HG02840 (cell line): Measurements from ENCODE around the gene TGFBR1.

Experiments
- ATAC-seq: cut with Tn5 transposase; IDR thresholded peaks from one replicate; pipeline ENCODE4 v1.9.1; 2021; ENCODE audit warnings: mild to moderate bottlenecking, moderate library complexity, moderate number of reproducible peaks; ENCODE audit not compliant: unreplicated experiment, low FRiP score

Gene TGFBR1

DNA sequence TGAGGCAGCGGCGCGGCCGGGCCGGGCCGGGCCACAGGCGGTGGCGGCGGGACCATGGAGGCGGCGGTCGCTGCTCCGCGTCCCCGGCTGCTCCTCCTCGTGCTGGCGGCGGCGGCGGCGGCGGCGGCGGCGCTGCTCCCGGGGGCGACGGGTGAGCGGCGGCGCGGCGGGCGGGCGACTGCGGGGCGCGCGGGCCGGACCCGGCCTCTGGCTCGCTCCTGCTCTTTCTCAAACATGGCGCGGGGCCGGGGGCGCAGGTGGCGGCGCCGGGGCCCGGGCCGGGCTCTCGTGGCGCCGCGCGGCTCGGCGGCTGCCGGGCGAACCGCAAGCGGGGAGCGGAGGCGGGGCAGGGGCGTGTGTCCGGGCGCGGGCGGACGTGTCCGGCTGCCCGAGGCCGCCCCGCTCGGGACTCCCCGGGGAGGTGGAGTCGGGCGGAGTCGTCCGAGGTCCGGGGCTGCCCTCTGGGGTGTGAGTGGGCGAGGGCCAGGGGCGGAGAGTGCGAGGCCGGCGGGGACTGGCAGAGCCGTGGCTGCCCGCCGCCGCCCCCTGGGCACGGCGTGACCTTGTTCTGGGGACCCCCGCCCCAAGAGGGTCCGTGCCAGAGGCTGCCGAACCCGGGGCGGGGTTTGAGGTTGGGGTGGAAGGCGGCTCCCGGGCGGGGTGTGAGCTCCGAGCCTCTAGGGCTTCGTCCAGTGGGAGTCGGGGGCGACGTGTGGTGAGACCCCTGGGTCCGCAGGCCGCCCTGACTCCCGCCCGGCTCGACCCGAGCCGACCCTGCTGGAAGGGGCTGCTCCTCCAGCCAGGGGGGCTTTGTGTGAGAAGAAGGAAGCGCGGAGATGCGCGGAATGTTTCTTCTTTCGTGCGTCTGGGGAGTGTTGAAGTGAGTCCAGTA, 485 bp downstream of the TGFBR1 start:
- peak; percentile 55 for ATAC-seq

DNA sequence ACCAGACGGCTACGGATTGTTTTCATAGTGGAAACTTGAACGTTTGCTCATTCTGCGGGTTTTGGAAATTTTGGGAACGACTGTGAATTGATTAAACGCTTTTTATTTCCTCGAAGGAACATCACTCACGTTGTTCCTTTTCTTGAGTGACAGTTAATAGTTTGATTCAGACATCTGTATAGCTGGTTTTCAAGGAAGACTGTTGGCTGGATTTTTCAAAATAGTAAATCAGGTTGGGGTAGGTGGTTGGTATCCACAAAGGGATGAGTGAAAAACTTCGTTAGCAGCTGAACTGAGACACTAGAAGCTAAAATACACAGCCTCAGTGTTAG, 1.1 kb downstream of the TGFBR1 start:
- ATAC-seq: no peak

GRCh38 chr9:99107421-99107820, 2.5 kb downstream of the TGFBR1 start:
- no peak for ATAC-seq

DNA sequence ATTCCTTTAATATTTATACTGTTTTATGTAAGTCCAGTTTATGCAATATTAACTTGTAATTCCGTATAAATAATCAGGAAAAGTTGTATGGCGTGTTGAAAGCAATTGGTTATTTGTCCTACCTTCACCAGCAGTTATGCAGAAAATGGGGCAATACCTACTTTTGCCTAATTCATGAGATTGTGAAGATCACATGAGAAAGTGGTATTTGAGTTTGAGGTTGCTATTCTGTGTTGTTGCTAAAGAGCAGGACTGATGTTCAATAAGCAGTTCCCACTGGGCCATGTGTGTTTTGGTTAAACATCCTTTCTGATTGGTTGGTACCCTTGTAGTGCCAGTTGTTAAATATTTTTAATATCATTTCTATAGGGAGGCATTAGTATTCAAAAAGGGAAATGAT, 3.2 kb downstream of the TGFBR1 start:
- ATAC-seq: no peak

GRCh38 chr9:99109522-99109921, 4.6 kb downstream of the TGFBR1 start:
- ATAC-seq: no peak

- no peak for ATAC-seq
Measured at GRCh38 chr9:99112750-99113413, 8.0 kb downstream of the TGFBR1 start.

DNA sequence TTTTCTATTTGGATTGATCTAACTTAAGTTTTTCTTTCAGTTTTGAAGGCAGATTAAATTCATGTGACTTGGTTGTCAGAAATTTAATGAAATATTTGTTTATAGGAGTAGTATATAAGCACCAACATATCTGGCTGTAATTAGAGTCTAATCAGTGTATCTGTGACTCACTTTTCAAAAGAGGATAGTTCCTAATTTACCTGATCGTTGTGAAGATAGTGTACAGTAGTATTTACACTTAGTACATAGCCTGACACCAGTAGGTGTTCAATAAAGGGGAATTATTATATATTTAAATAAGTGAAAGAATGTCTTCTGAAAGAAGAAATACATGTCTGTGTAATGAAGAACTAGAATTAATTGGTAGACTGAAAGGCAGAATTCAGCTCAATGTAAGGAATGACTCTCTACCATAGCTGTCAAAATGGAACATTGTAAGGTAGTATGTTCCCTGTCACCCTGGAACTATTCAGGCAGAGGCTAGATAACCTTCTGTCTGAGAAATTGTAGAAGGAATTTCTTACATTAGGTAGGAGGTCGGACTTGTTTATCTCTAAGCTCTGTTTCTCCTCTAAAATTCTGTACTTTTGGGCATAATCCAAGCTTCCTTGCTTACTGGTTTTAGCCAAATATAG, 8.6 kb downstream of the TGFBR1 start:
- ATAC-seq: no peak

DNA sequence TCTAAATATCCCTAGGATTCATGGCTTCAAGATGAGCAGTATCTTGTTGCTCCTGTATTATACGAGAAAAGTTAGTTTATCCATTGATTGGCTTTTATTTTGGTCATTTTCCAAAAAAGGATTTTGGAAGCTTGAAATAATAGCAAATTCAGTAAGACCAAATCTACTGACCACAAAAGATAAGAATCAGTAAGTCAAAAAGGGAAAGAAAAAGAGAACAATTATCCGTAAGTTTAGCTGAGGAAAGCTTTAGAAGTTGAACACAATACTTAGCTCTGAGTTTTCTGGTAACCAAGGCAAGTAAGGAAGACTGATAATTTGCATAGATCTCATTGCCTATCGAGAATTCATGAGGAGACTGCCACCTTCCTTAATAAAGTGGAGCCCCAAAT, 9.1 kb downstream of the TGFBR1 start:
- no peak for ATAC-seq

- ATAC-seq: no peak
Measured at GRCh38 chr9:99114846-99115500, 10.1 kb downstream of the TGFBR1 start.

DNA sequence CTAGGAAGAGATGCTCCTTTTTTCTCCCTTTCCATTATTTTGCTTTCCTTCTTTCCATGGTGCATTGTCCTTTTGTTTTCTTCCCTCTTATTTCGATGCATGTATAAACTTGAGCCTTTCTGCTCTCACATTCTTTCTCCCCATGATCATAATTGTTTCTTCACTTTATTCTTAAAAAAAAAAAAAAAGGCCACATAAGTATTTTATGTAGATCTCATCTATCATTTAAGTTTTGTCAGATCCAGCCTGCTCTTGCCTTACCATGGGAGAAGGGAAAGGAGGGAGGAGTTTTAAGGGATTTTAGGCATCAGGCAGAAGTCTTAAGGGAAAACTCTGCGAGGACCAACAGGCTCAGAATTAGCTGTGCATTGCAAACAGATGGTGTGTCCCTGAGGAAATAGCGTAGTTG, 11.1 kb downstream of the TGFBR1 start:
- no peak for ATAC-seq

DNA sequence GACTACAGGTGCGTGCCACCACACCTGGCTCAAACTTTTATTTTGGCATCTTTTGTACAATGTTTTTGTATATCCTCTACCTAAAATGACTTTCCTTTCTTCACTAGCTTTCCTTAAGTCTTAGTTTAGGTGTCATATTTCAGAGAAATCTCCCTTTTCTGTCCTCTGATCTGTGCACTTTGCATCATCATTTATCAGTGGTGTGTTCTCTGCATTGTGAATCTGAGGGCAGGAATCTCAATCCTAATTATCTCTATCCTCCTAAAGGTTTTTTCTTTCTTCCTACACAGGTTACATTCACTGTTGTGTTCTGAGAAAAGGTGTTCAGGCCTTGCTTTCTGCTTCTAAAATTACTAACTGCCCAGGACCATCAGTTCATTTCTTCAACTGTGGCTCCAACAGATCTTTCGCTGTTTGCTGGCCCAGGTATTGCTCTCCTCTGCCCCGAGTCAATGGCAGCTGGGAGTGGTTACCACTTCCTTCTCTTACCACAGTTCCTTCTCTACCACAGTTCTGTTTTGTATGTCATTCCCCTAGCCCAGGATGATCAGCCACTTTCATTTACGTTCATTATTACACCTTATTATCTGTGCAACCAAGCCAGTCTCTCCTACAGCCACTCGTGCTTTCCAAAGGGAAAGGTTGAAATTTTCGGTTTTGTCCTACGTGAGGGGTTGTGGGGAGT, 14.0 kb downstream of the TGFBR1 start:
- peak; percentile 92 for ATAC-seq

DNA sequence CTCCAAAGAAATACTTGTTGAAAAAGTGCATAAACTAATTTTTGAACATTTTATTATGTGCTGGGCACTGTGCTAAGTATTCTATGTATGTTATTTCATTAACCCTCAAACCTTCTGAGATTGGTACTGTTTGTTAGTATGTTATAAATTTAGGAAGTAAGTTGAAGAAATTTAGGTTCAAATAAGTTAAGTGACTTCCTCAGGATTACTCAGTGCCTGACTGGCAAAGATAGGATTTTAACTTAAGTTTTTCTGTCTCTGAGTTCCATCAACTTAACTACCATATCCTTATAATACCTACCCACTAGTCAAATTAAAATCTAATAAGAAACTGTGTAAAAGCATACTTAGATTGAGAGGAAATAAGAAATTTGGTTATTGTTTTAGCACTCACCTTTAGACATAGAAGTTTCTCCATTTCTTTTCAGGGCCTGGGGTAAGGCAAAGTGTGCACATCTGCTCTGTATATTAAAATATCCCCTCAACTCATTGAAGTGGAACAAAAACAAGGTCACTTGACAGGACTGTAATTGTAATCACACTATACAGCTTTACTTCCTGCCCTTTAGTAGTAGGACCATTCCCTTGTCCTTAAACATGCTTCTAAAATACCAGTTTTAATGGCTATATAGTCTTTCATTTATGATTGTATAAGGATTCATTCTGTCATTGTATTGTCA, 15.2 kb downstream of the TGFBR1 start:
- ATAC-seq: no peak

DNA sequence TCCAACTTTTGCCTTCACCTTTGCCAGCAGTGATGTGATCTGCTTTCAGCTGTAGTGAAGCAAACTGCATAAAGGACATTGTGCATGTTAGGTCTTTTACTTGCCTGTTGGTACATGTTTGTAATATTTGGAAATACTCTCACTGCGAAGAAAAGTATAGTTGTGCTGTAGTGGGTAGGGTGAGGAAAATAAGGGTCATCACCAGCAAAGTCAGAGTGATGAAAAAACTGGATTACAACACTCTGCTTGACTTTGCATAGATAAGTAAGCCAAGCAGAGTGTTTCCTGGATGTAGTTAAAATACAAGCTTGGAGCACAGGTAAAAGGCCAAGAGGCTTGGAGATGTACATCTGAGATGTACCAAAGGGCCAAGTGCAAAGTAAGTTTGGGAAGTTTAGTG, 16.7 kb downstream of the TGFBR1 start:
- no peak for ATAC-seq

DNA sequence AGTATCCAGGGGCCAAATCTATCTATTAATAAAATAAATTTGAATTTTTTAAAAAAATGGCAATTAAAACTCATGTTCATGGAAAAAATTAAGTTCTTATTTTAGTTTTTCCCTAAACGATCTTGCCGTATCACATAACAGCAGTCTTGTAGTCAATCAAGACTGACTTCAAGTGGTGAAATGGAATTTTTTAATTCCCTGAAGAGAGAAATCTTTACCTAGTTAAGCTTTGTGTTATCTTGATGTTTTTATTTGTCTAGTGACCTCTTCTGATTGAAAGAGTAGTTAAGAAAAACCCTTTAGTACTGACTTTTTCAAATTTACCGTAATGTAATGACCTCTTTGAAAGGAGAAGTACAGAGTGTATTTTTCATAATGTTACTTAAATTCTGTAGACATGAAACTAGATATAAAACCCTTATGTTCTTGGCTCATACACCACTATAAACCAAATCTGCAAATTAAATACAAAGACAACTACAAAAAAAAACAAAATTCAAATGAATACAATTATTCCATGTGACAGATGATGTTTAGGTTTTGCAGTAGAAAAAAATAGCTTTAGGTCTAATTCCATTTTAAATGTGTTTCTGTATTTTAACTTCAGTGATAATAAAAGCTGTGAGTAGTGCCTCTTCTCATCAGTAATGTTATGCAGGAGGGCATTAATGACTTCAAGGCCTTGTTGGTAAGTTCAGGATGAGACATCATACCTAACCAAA, 19.8 kb downstream of the TGFBR1 start:
- no peak for ATAC-seq

- no peak for ATAC-seq
Measured at GRCh38 chr9:99125446-99125845, 20.5 kb downstream of the TGFBR1 start.

DNA sequence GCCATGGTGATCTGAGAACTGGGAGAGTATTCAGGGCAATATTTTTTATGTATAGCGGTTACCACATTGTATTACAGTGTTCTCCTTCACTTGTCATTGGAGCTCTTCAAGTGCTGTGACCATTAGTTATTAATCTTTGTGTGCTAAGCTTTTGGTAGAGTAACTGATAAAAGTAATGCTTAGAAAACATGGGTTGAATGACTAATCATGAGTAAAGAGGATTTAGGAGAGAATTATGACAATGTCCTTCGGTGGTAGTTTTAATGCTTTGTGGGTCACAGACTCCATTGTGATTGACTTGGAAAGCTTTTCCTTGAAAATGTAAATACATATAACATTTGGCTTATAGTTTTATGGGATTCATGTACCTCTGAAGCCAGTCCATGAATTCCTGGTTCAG, 21.4 kb downstream of the TGFBR1 start:
- no peak for ATAC-seq

- ATAC-seq: no peak
Measured at GRCh38 chr9:99127356-99128132, 22.6 kb downstream of the TGFBR1 start.

DNA sequence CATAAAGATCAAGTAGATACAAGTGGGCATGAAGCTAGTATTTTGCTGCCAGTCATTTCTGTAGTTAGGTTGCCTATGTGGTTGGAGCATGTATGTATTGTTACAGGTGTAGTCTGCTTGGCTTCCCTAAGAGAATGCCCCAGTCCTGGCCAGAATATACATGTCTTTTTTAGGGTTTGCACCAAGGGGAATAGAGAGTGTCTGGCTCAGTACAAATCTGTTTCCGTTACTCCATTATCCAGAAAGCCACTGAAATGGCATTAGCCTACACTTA, 23.2 kb downstream of the TGFBR1 start:
- ATAC-seq: no peak

GRCh38 chr9:99129091-99129490, 24.2 kb downstream of the TGFBR1 start:
- no peak for ATAC-seq
